GM18511 (cell line): ENCODE results near the gene AFAP1.

Source experiments
- ATAC-seq: cut with Tn5 transposase; IDR thresholded peaks from one replicate; pipeline ENCODE4 v1.9.1; 2021; ENCODE audit warnings: mild to moderate bottlenecking, moderate library complexity; ENCODE audit not compliant: unreplicated experiment

AFAP1 gene

DNA sequence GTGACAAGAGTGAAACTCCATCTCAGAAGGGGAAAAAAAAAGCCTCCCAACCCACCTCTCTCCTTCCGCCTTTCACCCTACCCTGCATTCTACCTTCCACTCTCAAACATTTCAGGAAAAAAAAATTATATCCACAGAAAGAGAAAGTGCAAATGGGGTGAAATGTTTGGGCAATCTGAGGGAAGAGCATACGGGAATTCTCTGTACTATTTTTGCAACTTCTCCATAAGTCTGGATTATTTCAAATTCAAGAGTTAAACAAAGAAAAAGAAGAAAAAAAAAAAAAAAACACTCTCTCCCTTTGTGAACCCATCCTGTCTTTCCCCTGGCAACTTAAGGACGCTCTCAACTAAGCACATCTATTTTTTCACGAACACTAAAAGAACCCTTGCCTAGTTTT, 41.3 kb downstream of the AFAP1 start:
- ATAC-seq = no peak

DNA sequence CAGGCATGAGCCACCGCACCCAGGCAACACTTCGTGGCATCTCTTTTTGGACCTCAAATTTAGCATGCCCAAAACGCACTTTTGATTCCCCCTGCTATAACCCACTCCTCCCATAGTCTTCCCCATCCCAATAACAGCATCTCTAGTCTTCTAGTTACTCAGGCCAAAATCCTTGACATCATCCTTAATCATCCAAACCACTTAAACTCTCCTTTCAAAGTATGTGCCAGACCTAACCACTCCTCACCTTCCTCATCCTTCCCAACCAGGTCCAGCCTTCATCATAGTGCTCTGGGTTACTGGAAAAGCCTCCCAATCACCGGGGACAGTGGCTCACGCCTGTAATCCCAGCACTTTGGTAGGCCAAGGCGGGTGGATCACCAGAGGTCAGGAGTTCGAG, 41.9 kb downstream of the AFAP1 start:
- ATAC-seq = no peak

DNA sequence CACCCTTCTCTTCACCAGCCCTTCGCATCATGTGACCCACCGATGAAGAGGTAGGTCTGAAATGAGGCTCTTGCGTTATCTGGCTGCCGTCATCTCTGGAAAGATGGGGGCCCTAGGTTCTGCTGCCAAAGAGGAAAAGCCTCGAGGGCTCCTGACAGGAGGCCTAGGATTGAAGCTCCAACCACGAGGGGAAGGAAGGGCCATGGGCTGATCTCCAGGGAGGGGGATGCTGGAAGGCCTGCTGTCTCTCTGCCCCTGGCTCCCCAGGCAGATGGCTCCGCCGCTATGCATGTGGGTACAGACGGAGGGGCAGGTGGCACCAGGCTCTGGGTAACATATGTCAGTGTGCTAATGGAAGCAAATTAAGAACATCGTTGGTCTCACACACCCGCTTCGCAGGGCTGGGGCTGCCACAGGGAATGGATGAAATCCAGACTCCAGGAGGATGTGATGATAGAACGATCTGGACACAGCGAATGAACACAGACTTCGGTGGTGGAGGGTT, 44.9 kb downstream of the AFAP1 start:
- ATAC-seq = no peak

DNA sequence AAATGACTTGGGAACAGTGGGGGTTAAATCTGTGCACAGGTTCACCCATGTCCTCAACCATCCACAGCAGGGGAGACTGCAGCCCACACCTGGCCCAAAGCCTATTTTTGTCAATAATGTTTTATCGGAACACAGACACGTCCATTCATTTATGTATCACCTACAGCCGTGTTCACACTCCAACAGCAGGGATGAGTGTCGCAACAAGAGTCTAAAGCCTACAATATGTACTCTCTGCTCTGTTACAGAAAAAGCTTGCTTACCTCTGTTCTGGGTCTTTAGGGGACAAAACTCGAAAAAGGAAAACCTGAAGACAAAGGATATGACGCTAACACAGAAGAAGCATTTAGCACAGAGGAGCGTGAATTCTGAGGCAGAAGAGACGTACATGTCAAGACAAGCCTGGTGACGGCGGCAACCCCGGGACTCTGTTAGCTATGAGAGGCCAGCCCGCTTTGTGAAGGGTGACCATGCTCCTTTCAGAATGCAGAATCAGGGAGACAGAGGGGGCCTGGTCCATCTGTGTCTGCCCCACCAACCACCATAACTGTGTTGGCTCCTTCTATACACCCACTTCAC, 45.5 kb downstream of the AFAP1 start:
- no peak for ATAC-seq

DNA sequence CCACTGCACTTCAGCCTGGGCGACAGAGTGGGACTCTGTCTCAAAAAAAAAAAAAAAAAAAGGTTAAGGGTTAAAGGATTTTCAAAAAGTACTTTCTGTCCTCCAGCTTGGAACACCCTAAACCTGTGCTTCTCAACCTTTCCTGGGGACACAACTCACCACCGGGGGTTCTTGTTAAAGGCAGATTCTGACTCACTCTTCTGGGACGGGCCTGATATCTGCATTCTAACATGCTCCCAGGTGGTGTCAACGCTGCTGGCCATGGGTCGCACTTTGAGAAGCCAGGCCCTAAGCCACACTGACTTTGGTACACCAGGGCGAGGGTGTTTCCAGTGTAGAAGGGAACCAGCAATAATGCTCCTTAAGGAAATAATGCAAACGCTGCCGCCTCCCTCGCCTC, 46.1 kb downstream of the AFAP1 start:
- ATAC-seq = no peak

DNA sequence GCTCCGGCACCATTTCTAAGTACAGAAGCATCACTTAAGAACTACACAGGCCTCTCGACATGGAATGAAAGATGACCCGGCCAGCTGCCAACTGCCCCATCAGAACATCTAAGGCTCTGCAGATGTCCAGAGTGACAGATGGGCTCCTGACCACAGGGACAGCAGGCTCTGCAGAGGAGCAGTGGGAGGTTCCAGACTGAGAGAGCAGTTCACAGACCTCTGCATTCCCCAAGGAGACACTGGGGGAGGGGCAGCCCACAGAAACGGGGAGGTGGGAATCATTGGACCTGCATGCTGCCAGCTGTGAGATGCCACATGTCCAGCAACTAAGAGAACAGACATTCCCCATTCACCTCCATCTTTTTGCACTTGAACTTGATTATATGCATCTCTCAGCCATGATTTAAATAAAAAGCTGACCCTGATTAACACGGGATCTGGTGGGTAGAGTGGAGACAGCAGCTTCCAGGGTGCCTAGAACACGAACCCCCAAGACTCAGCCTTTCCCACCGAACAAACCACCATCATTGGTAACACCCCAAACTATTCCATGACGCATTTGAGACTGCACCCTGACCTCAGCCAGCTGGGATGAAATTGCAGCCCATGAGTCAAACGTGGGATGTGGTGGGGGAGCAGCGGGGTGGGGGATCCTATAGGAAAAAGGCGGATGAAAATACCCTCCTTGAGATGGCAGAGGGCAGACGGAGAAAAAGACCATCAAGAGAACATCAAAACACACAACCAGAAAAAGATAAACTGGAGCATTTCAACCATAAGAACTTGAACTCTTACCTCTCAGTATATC, 47.2 kb downstream of the AFAP1 start:
- ATAC-seq = no peak

DNA sequence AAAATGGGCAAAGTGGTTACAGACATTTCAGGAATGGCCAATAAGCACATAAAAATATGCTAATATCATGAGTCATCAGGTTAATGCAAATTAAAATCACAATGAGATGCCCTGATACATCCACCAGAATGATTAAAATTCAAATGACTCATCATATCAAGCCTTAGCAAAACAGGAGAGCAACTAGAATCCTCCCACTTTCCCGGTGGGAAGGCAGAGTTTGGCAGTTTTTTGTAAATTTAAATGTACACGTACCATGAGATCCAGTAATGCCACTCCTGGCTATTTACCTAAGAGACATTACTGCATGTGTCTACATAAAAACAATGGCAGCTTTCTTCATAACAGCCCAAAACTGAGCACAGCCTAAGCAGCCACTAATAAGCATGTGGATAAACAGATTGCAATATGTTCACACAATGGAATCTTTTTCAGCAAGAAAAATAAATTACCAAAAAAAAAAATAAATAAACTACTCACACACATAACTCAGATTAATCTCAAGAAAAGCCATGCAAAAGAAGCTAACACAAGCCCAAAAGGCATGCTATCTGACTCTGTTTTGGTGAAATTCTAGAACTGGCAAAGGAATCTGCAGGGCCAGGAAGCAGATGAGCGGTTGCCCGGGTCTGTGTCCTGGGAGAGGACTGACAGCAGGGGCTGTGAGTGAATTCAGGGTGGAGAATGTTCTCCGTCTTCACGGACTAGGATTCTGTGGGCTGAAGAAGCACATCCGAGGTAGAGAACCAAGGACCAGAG, 48.8 kb downstream of the AFAP1 start:
- no peak for ATAC-seq

DNA sequence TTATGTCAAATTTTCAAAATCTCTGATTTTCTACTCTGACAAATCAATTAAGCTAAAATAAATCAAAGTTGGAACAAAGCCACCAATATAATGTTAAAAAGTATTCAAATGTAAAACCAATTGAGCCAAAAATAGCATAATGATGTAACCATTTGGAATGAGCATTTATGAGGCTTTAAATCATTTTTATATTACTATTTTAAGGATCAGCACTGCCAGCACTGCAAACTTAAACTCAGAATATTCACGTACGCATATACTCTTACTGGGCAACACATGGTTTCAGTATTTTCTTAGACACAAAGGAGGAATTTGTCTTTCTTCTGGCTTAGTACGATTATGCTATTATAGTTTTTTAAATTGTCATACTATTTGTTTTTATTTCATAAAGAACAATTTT, 52.2 kb downstream of the AFAP1 start:
- ATAC-seq = no peak

DNA sequence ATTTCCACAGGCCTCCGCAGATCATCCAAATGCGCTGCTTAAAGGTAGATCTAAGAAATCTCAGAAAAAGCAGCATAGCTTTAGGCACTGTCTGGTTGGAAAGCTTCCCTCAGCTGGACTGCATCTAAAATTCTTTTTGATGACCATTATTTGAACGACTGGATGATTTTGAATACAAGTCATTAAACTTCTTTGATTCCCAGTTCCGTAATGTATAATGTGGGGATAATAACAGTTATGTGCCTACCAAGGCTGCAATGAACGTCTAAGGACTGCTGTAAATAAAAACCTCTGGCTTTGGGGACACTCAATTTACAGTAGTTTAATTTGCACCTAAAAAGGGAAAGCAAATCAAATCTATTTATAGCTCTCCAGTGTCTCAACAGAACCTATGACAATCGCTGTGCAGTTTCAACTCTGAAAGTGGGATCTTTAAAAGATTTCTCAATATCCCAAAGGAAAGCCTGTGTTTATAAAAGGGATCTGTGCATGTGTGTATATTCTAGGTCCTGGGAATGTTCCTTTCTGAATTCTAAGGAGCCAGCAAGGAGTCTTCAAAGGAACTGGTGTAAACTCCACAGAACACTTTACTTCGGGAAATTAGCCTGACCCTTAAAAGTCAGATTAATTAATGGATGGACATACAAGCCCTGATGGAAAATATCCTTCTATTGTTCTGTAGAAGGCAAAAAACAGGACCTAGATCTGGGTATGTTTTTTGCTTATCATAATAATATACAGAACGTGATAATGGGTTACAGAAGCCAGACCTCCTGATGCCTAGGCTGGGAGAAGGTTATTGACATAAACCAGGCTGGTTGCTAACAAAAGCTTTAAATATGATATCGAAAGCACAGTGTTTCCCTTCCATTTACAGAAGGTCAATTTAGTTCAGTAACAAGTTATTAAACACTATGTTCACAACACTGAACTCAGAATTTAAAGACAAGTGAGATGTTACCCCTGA, 53.4 kb downstream of the AFAP1 start:
- no peak for ATAC-seq

DNA sequence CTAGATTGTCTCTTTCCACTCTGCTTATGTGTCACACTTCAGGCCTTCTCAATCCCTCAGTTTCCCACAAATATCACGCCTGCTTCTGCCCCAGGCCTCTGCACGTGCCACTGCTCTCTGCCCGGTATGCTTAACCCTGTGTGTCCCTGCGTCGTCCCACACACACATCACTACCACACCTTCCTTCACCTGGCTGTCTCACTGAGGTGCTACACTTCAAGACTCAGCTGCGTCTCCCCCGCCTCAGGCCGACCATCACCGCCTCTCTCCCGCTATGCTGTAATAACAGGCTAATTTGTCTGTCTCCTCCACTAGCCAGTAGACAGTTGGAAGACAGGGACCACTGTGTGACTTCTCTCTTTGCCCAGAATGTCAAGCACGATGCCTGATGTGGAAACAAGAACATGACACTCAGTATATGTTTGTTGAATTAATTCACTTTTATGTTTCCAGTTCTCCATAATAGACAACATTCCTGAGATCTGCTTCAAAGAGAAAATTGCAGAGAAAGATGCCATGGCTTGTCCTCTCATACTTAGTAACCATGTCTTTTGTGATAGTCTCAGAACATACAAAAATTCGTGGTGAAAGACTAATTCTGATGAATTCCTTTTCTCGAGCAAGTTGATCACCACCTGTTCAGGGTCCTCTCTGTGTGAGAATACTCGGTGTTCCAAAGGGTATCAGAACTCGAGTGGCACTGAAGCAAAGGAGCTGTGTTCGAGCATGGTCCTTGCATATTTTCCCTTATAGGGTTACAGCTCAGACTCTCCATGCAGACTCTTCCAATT, 54.2 kb downstream of the AFAP1 start:
- ATAC-seq = no peak

DNA sequence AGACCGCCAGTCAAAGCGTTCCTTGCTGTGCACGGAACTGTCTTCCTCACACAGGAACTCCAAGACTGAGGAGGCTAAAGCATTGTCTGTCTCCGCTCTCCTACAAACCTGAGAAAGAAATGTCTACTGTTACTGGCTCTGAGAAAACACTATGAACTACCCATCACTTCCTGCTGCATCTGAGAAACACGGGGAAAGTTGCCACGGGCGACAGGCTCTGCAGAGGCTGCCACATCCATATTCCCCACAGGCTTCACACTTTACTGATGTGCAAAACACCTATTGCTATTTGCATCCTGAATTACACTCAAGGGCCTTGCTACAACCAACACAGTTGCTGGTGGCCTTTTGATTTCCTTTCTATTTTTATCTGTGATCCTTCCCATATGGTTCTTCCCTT, 59.0 kb downstream of the AFAP1 start:
- no peak for ATAC-seq

DNA sequence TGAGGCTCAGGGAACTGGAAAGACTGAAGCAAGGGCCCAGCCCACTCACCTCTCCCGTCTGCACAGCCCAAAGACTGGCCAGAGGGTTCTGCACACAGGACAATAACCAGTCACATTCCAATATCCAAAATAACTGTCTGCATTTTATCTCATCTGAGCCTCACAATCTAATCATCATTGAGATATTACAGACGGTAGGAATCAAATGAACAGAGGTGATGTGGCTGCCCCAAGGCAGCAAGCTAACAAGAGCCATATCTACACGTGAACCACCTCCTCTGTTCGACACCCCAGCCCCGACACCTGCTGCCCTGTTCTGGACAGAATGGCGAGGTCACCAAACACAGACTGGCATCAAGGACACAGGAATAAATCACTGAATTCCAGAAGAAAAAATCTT, 60.5 kb downstream of the AFAP1 start:
- no peak for ATAC-seq

DNA sequence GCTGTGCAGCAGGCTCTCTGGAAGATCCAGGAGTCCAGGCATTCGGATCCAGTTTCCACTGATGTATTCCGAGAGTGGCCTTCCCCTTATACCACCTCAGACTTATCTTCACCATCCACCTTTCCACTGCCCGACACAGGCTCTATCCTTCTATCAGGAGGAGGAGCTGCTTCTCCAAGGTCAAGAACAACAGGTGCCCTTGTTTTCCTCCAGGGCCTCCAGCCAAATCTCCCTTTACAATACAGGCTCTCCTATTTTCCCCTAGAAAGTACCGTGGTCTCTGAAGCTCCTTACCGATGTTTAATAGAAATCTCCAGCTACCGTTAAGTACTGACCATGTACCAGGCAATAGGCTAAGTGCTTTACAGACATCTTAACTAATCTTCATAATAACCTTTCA, 61.3 kb downstream of the AFAP1 start:
- ATAC-seq = no peak

DNA sequence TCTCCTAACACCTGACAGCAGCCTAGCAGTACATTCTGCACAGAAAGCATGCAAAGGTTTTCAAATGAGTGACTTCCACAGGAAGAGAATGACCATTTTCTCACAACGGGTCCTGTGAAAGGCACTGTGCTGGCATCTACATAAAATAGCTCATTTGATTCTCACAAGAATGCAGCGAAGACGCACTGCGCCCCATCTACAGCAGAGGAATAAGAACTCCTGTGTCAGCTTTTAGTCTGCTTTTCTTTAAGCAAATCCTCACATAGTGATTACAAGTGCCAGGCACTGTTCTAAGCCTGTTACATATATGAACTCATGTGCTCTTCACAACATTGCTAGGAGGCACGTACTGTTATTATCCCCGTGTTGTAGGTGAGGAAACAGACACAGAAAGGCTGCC, 62.5 kb downstream of the AFAP1 start:
- ATAC-seq = no peak

DNA sequence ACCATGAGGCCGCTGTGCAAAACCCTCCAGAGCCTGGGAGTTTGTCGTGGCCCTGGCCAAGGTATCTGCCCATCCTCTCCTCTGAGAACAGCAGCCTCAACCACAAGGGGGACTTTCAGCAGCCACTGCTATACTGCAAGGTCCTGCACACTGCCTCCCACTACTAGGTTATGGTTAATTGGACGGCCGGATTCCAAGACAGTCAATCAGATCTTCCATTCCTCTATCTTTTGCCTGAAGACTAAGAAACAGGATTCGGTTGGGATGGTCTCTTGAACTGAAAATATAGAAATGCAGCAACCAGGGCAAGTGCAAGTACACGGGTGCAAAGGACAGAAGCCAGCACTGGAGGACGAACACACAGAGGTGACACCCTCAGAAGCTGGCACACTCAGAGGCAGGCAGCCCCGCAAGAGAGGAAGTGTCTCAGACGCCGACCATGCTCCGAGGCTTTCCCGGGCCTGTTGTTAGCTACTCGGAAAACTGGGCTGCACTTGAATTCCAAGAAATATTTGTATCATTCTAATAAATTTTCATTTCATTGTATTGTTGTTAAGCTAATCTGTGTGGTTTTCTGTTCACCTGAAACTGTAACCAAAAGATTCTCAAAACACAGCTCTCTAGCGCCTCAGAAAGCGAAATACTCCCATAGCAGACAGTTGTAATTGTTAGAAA, 63.3 kb downstream of the AFAP1 start:
- ATAC-seq = no peak

DNA sequence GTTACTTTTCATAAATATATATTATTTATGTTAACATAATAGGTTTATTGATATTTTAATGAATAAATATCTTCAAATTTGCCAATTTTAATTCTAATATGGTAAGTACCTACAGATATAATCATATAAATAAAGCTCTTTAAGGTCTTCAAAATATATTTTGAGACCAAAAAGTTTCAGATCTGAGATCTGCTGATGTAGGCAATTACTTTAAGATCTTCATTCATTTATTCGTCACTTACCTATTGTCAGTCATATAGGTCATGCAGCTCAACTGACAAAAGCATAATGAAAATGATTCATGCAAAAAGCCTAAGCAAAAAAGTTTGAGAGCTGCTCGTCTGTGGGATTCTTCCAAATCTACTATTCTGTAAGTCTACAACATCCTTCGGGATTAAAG, 64.8 kb downstream of the AFAP1 start:
- no peak for ATAC-seq

DNA sequence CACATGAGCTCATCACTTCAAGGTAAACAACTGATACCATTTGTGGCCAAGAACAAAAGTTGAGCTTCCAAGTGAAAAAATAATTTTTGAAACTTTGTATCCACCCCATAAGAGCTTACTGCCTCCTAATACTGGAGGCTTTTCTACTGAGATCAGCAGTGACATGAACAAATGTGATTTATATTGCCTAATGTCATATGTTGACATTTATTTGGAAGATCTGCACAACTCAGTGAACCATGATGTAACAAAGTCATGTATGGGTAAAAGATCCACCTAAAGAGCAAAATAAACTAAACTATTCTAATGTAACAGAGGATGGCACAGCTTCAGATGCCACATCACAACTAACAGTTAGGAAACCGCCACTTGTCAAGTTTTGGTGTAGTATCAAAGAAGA, 65.8 kb downstream of the AFAP1 start:
- ATAC-seq = no peak

DNA sequence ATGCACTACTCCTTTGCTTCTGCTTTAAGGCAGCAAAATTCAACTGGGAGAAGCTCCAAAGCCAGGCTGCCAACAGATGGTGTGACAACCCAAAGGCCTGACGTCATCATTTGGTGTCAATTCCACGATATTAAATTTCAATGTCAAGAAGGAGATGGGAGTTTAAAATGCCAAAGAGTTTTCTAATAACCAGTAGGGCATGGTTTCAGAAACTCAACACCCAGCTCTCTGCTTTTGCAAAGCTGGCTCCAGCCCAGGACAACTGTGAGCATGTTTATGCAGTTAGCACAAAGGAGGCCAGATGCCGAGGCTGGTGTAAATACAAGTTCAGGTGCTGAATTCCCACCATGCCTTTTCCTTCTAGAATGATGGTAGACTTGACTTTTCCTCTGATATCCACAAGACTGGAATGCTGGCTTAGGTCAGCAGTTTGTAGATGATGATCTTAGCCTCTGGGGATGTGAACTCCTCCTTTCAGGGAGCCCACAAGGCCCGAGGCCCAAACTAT, 67.3 kb downstream of the AFAP1 start:
- ATAC-seq = no peak

DNA sequence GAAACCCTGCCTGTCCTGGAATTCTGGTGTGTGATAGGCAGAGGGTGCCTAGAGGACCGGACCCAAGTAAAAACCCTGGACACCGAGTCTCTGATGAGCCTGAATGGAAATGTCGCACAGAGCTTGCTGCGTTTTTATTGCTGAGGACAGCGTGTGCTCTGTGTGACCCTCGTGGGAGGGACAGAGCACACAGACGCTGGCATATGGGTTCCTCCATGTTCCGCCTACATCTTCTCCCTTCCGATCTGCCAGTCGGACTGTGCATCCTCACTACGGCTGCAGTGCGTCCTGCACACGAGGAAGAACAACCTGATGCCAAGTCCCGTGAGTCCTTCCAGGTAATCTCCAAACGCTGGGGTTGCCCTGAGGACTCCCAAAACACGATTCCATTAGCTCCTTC, 68.3 kb downstream of the AFAP1 start:
- no peak for ATAC-seq
